ENCODE results near the gene EXOC4. TPM values are rescaled to one million over a fixed set of nuclear protein-coding genes. Genes with fewer than 3 reads are reported as not detected.
"Not testable (repeated sequence)": the region's sequence is repeated elsewhere in the genome, so short reads cannot be mapped to it uniquely, and the experiment has no call there.

EXOC4 gene
- total RNA-seq, 2 experiments from 2014 or later = 58.0 to 59.9 TPM

DNA sequence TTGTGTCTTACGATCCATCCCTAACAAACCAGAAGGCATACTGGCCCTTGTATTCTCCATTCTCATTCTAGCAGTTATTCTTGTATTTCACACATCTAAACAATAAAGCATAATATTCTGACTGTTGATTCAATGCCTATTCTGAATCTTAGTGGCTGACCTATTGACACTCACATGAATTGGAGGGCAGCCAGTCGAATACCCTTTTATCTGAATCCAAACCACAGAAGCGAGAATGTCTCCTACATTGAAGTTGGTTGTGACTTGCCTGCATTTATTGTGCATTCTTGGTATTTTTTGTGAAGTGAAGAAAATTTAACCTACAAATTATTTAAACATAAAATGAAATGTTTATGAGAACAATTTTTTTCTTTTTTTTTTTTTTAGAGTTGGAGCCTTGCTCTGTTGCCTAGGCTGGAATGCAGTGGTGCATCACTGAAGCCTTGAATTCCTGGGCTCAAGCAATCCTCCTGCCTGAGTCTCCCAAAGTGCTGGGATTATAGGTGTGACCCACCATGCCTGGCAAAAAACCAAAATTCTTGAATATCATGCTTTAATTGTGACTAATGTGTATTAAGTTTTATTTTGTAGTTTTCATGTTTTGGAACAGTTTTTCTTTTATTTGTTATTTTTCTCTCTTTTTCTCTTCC lies 22.7 kb downstream of the EXOC4 start:
- Mint-ChIP-seq H3K27ac (no peak overlapping the region), H3K4me3 (no peak overlapping the region), H3K4me1 (ENCODE audit: low read depth) (peaks cover 6% of the 10 kb centered on the region), H3K27me3 (no peaks in the 10 kb centered on the region), H3K36me3 (ENCODE audit: low read depth) (peaks cover 67% of the 10 kb centered on the region), H3K9me3 (peaks cover 6% of the 10 kb centered on the region)
- no peaks in the 10 kb centered on the region for H3K27me3 ChIP-seq (ENCODE audit: control insufficient read depth in 1 of 2, insufficient read depth in 2 of 2, low read length in 2 of 2)
- no peak for DNase-seq
- ChIA-PET POLR2A (no interaction called here), CTCF (no interaction called here)
- intact Hi-C loops (cut with DNase I, micrococcal nuclease) = no loop called here
- H3K36me3 ChIP-seq (ENCODE audit: insufficient read depth, low read length) = peaks cover 37% of the 10 kb centered on the region
- TF ChIP-seq, protein P1, sequence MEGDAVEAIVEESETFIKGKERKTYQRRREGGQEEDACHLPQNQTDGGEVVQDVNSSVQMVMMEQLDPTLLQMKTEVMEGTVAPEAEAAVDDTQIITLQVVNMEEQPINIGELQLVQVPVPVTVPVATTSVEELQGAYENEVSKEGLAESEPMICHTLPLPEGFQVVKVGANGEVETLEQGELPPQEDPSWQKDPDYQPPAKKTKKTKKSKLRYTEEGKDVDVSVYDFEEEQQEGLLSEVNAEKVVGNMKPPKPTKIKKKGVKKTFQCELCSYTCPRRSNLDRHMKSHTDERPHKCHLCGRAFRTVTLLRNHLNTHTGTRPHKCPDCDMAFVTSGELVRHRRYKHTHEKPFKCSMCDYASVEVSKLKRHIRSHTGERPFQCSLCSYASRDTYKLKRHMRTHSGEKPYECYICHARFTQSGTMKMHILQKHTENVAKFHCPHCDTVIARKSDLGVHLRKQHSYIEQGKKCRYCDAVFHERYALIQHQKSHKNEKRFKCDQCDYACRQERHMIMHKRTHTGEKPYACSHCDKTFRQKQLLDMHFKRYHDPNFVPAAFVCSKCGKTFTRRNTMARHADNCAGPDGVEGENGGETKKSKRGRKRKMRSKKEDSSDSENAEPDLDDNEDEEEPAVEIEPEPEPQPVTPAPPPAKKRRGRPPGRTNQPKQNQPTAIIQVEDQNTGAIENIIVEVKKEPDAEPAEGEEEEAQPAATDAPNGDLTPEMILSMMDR (IDR thresholded peaks at IDR 0.05) = no peak
- H3K4me3 ChIP-seq (ENCODE audit: low read length) = no peak overlapping the region
- no peak for ATAC-seq (ENCODE audit: poor library complexity)
- H3K9me3 ChIP-seq (ENCODE audit: control insufficient read depth in 1 of 2, insufficient read depth in 1 of 2, low read length in 2 of 2) = no peaks in the 10 kb centered on the region
- no peak overlapping the region for H3K27ac ChIP-seq (ENCODE audit: low read depth in 1 of 2, low read length in 2 of 2)
- no peaks in the 10 kb centered on the region for H3K4me1 ChIP-seq (ENCODE audit: insufficient read depth, low read length)

GRCh38 chr7:133278975-133279374 lies 26.1 kb downstream of the EXOC4 start:
- H3K4me1 Mint-ChIP-seq (ENCODE audit: low read depth); ATAC-seq (ENCODE audit: poor library complexity); H3K4me3 ChIP-seq (ENCODE audit: low read length); DNase-seq; H3K27ac Mint-ChIP-seq; H3K4me1 ChIP-seq (ENCODE audit: insufficient read depth, low read length); H3K4me3 Mint-ChIP-seq; H3K27ac ChIP-seq (ENCODE audit: low read depth in 1 of 2, low read length in 2 of 2); H3K9me3 ChIP-seq (ENCODE audit: control insufficient read depth in 1 of 2, insufficient read depth in 1 of 2, low read length in 2 of 2); H3K27me3 Mint-ChIP-seq; CTCF ChIA-PET; H3K9me3 Mint-ChIP-seq; intact Hi-C loops (cut with DNase I, micrococcal nuclease); H3K27me3 ChIP-seq (ENCODE audit: control insufficient read depth in 1 of 2, insufficient read depth in 2 of 2, low read length in 2 of 2); POLR2A ChIA-PET: not testable (repeated sequence)
- H3K36me3 ChIP-seq (ENCODE audit: insufficient read depth, low read length) = peaks cover 37% of the 10 kb centered on the region
- H3K36me3 Mint-ChIP-seq (ENCODE audit: low read depth) = peaks cover 86% of the 10 kb centered on the region

DNA sequence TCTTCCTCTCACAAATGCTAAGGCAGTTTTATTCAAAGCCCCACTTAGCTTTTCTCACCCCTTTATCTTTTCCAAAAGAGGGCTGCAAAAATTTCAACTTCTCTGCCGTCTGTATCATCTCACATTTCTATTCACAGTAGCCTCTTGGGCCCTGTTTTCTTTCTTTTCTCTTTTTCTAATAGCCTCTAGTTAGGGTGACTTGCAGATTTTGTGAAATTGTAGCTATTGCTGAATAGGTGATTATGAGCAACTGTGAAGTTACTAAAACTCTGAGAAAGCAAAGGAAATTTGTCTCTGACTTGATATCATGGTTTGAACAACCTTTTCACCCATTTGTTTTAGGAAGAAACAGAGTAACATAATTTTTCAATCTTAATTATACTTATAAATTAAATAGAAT lies 29.2 kb downstream of the EXOC4 start:
- H3K4me3 Mint-ChIP-seq = no peak overlapping the region
- H3K4me1 ChIP-seq (ENCODE audit: insufficient read depth, low read length) = no peaks in the 10 kb centered on the region
- peaks cover 15% of the 10 kb centered on the region for H3K36me3 ChIP-seq (ENCODE audit: insufficient read depth, low read length)
- H3K27me3 ChIP-seq (ENCODE audit: control insufficient read depth in 1 of 2, insufficient read depth in 2 of 2, low read length in 2 of 2) = no peaks in the 10 kb centered on the region
- peaks cover 6% of the 10 kb centered on the region for H3K9me3 Mint-ChIP-seq
- DNase-seq (no peak), ATAC-seq (ENCODE audit: poor library complexity) (no peak)
- TF ChIP-seq, protein P1 (IDR thresholded peaks at IDR 0.05) = no peak
- ChIA-PET CTCF (no interaction called here), POLR2A (no interaction called here)
- H3K27me3 Mint-ChIP-seq = no peaks in the 10 kb centered on the region
- H3K27ac Mint-ChIP-seq = no peak overlapping the region
- peaks cover 77% of the 10 kb centered on the region for H3K36me3 Mint-ChIP-seq (ENCODE audit: low read depth)
- H3K4me1 Mint-ChIP-seq (ENCODE audit: low read depth) = peaks cover 4% of the 10 kb centered on the region
- H3K27ac ChIP-seq (ENCODE audit: low read depth in 1 of 2, low read length in 2 of 2) = no peak overlapping the region
- intact Hi-C loops (cut with DNase I, micrococcal nuclease) = no loop called here
- H3K4me3 ChIP-seq (ENCODE audit: low read length) = no peak overlapping the region
- H3K9me3 ChIP-seq (ENCODE audit: control insufficient read depth in 1 of 2, insufficient read depth in 1 of 2, low read length in 2 of 2) = no peaks in the 10 kb centered on the region

DNA sequence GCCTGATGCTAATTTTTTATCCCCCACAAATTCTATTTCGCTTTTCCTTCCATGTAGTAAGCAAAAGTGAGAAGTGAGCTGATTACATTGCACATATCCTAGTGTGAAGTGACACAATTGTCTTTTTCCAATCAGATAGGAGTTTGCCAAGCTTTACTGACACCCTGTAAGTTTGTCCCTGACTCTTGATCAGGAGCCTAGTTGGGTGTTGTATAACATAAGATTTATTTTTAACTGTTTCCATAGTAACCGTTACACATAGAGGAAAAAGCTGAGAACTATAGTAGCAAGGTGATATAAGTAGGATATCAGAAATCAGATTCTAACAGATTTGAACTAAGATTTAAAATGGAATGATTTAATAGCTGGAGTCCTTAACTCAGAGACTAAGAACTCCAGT lies 31.2 kb downstream of the EXOC4 start:
- Mint-ChIP-seq H3K27ac (no peak overlapping the region), H3K27me3 (no peaks in the 10 kb centered on the region), H3K36me3 (ENCODE audit: low read depth) (peaks cover 79% of the 10 kb centered on the region), H3K9me3 (no peaks in the 10 kb centered on the region), H3K4me3 (no peak overlapping the region), H3K4me1 (ENCODE audit: low read depth) (peaks cover 12% of the 10 kb centered on the region)
- Histone ChIP-seq H3K27ac (ENCODE audit: low read depth in 1 of 2, low read length in 2 of 2) (no peak overlapping the region), H3K4me1 (ENCODE audit: insufficient read depth, low read length) (no peaks in the 10 kb centered on the region), H3K27me3 (ENCODE audit: control insufficient read depth in 1 of 2, insufficient read depth in 2 of 2, low read length in 2 of 2) (no peaks in the 10 kb centered on the region), H3K36me3 (ENCODE audit: insufficient read depth, low read length) (peaks cover 12% of the 10 kb centered on the region), H3K9me3 (ENCODE audit: control insufficient read depth in 1 of 2, insufficient read depth in 1 of 2, low read length in 2 of 2) (no peaks in the 10 kb centered on the region), H3K4me3 (ENCODE audit: low read length) (no peak overlapping the region)
- TF ChIP-seq, protein P1 (IDR thresholded peaks at IDR 0.05) = no peak
- no peak for DNase-seq
- ChIA-PET POLR2A (no interaction called here), CTCF (no interaction called here)
- no peak for ATAC-seq (ENCODE audit: poor library complexity)
- intact Hi-C loops (cut with DNase I, micrococcal nuclease) = no loop called here
